Uterus (tissue), 4 donors: ENCODE data around the gene CCIN. TPM values are rescaled to one million over a fixed set of nuclear protein-coding genes. Genes with fewer than 3 reads are reported as not detected.

Experiments
- DNase-seq, 2 donors: peaks; one replicate each; pipeline ENCODE4 v3.0.0-alpha.2; 2019 to 2020
- H3K27ac ChIP-seq, 2 donors: fragments of 200-600 bp; sonication (generic); 1 replicate in 1 of 2; 2 replicates in 1 of 2; pipeline ENCODE4 v1.5.1; 2016 to 2018
- H3K27me3 ChIP-seq, 2 donors: fragments of 200-600 bp; sonication (generic); one replicate each; pipeline ENCODE4 v1.5.1; 2018 to 2019; ENCODE audit warnings: control low read depth in 1 of 2
- H3K36me3 ChIP-seq, 2 donors: fragments of 200-600 bp; sonication (generic); one replicate each; pipeline ENCODE4 v1.5.1; 2019; ENCODE audit warnings: control low read depth in 1 of 2
- H3K4me1 ChIP-seq, 2 donors: fragments of 200-600 bp; sonication (generic); one replicate each; pipeline ENCODE4 v1.5.1; 2018 to 2019; ENCODE audit warnings: control low read depth in 1 of 2
- H3K4me3 ChIP-seq, 2 donors: fragments of 200-600 bp; sonication (generic); 1 replicate in 1 of 2; 2 replicates in 1 of 2; pipeline ENCODE4 v1.5.1; 2018 to 2019; ENCODE audit warnings: mild to moderate bottlenecking in 1 of 2
- H3K9me3 ChIP-seq, 2 donors: fragments of 200-600 bp; sonication (generic); one replicate each; pipeline ENCODE4 v1.5.1; 2019; ENCODE audit warnings: control low read depth in 1 of 2
- POLR2A ChIP-seq, 2 donors: fragments of 450-650 bp; IDR thresholded peaks; one replicate each; pipeline ENCODE4 v1.6.1; 2016; ENCODE audit warnings: antibody characterized with exemption in 2 of 2, mild to moderate bottlenecking in 1 of 2, moderate library complexity in 1 of 2
- intact Hi-C: fragments of 100-400 bp; cut with DNase I; formaldehyde crosslinking; loops from one replicate; pipeline ENCODE4 v1.15.1; 2023; ENCODE audit warnings: low total_unique reads
- total RNA-seq, 4 donors: library from RNA; depleted of rRNA in 3 of 4; stranded (reverse); fragments of >200 nt in 3 of 4; gene quantifications; one replicate each; pipeline versions ENCODE4 v1.1.0 to v1.2.4, GENCODE V29; 2014 to 2023
- TF ChIP-seq, protein P1 (sequence below), 4 experiments: fragments of 200-600 bp in 2 of 4; fragments of 450-650 bp in 2 of 4; sonication (generic) in 2 of 4; IDR thresholded peaks; one replicate each; pipeline ENCODE4 v1.5.1; 2016 to 2019; ENCODE audit warnings: antibody characterized with exemption in 4 of 4, mild to moderate bottlenecking in 2 of 4, moderate library complexity in 1 of 4
- donor health status: DM: yes; HTN: yes; CAD: no.

Gene CCIN
- total RNA-seq, 4 donors from 2014 or later: 0.26 to 1.6 (median 0.99) TPM

DNA sequence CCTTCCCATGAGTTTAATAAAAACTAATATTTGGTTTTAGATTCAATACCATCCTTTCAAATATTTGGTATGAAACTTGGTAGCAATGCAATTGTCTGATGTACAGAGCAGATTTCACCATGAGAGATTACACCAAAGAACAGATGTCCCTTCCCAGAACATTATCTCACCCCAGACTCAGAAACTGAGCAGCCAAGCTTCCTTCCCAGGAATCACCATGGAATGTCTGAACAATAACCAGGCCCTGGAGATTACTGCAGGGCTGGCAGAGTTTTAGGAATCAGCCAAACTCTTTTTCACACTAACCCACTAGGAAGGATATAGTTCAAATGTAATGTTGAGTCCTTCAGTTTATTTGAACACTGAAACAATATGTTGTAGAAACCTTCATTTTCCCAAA lies 45.4 kb downstream of the CCIN start:
- H3K9me3 ChIP-seq: no peaks in the 10 kb centered on the region
- no peak overlapping the region for H3K4me3 ChIP-seq
- H3K36me3 ChIP-seq: no peaks in the 10 kb centered on the region
- TF ChIP-seq POLR2A (IDR thresholded peaks at IDR 0.05): no peak
- TF ChIP-seq, protein P1, sequence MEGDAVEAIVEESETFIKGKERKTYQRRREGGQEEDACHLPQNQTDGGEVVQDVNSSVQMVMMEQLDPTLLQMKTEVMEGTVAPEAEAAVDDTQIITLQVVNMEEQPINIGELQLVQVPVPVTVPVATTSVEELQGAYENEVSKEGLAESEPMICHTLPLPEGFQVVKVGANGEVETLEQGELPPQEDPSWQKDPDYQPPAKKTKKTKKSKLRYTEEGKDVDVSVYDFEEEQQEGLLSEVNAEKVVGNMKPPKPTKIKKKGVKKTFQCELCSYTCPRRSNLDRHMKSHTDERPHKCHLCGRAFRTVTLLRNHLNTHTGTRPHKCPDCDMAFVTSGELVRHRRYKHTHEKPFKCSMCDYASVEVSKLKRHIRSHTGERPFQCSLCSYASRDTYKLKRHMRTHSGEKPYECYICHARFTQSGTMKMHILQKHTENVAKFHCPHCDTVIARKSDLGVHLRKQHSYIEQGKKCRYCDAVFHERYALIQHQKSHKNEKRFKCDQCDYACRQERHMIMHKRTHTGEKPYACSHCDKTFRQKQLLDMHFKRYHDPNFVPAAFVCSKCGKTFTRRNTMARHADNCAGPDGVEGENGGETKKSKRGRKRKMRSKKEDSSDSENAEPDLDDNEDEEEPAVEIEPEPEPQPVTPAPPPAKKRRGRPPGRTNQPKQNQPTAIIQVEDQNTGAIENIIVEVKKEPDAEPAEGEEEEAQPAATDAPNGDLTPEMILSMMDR (IDR thresholded peaks at IDR 0.05): no peak
- H3K27me3 ChIP-seq: no peaks in the 10 kb centered on the region
- intact Hi-C loops: no loop called here
- no peaks in the 10 kb centered on the region for H3K4me1 ChIP-seq
- DNase-seq: no peak
- H3K27ac ChIP-seq: peak overlapping the region in 1 of 2 donors; percentile 45

DNA sequence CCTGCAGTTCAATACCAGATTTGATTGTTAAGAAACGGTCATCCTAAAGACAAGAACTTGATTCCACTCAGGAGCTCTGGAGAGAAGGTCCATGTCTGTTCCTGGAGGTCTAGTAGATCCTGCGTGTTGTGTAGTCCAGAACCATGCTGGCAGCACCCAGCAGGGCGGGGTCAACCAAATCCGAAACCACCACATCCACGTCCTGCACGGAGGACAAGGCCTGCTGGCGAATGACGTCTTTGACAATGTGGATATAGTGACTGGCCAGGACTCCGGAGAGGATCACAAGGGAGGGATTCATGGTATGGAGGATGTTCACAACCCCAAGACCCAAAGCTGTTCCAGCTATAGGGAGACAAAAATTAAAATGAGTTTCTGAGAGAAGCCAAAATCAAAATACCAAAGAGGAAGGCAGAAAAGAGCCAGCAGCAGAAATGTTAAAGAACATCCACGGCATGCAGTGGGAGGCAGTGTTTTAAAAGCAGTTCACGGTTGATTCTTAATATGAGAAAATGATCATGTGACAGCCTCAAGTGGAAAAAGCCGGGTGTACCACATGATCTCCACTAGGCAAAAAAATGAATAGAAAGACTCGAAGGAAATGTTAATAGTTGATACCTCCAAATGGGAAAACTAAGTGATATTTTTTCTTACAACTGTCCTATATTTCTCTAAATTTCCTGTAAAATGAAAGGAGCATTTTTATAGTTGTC lies 48.2 kb downstream of the CCIN start:
- TF ChIP-seq POLR2A (IDR thresholded peaks at IDR 0.05): no peak
- TF ChIP-seq, protein P1 (IDR thresholded peaks at IDR 0.05): no peak

DNA sequence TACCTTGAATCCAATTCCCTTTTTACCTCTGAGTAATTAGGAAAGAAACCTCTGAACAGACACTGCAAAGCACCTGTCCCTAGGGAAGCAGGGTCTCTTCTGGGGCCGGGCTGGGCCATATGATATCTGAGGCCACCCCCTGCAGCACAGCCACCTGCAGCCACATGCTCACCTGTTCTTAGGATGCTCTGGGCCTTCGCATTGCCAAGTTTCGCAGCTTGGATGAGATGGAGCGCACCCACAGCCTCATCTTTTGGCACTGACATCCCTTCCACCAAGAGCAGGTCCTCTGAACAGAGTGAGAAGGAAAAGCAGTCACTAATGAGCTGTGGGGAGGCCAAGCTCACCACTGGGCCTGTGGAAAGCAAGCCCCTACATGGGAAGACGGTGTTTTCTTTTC lies 48.8 kb downstream of the CCIN start:
- intact Hi-C loops: no loop called here
- H3K36me3 ChIP-seq: no peaks in the 10 kb centered on the region
- no peak for DNase-seq

More for the DNA sequence above, 48.2 kb downstream of the CCIN start:
- H3K4me1 ChIP-seq: no peaks in the 10 kb centered on the region
- peaks cover 0 to under 1% of the 10 kb centered on the region in 2 donors for H3K9me3 ChIP-seq
- intact Hi-C loops: no loop called here
- H3K27me3 ChIP-seq: no peaks in the 10 kb centered on the region
- peak overlapping the region in 1 of 2 donors; percentile 39 for H3K27ac ChIP-seq
- H3K36me3 ChIP-seq: no peaks in the 10 kb centered on the region
- DNase-seq: no peak
- no peak overlapping the region for H3K4me3 ChIP-seq

DNA sequence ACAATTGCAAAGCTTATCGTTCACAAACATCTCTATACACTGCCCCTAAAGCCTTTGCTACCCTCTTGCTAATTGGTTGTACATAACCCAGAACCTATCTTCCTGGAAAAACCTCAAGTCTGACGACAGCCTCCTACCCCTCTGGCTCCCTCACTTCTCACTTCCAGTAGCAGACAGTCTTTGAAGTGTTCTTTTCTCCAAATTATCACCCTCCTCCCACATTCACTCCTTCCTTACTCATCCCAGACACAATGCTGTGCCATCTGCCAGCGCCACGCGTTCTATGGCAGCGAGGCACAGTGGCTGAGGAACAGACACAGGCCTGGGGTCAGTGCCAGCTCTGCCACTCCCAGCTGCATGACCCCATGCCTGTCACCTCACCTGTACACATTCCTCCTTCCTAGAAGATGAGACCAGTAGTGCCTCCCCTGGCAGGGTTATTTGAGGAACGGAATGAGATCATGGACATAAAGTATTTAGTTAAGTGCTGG lies 49.3 kb downstream of the CCIN start:
- H3K27ac ChIP-seq: peak overlapping the region in 1 of 2 donors; percentile 39
- H3K4me3 ChIP-seq: no peak overlapping the region
- peaks cover 0 to 4% of the 10 kb centered on the region in 2 donors for H3K9me3 ChIP-seq
- DNase-seq: no peak
- H3K4me1 ChIP-seq: no peaks in the 10 kb centered on the region
- TF ChIP-seq POLR2A (IDR thresholded peaks at IDR 0.05): no peak
- TF ChIP-seq, protein P1 (IDR thresholded peaks at IDR 0.05): no peak
- H3K27me3 ChIP-seq: no peaks in the 10 kb centered on the region
- H3K36me3 ChIP-seq: no peaks in the 10 kb centered on the region
- intact Hi-C loops: no loop called here

More for the DNA sequence above, 48.8 kb downstream of the CCIN start:
- peak overlapping the region in 1 of 2 donors; percentile 39 for H3K27ac ChIP-seq
- H3K4me1 ChIP-seq: no peaks in the 10 kb centered on the region
- H3K27me3 ChIP-seq: no peaks in the 10 kb centered on the region
- TF ChIP-seq, protein P1 (IDR thresholded peaks at IDR 0.05): no peak
- no peak for TF ChIP-seq POLR2A (IDR thresholded peaks at IDR 0.05)
- H3K9me3 ChIP-seq: peaks cover 0 to 4% of the 10 kb centered on the region in 2 donors
- H3K4me3 ChIP-seq: no peak overlapping the region

Other genes starting within 250 kb of the CCIN start
- gene OR2S2, start 211.2 kb upstream of the CCIN start, total RNA-seq: not detected
- 10 to 100 TPM; 14.3 to 37.7 (median 30.7) TPM for gene RECK, start 132.5 kb upstream of the CCIN start, total RNA-seq
- 100 to 1,000 TPM in 1 of 4 donors, 10 to 100 TPM in 3; 25.6 to 109 (median 60.8) TPM for gene GLIPR2, start 32.7 kb upstream of the CCIN start, total RNA-seq
- 100 to 1,000 TPM; 111 to 191 (median 141) TPM for gene CLTA, start 21.5 kb downstream of the CCIN start, total RNA-seq
- 10 to 100 TPM; 10.3 to 42.2 (median 30.0) TPM for gene GNE, start 89.1 kb downstream of the CCIN start, total RNA-seq
- 10 to 100 TPM; 18.2 to 79.2 (median 30.6) TPM for gene RNF38, start 230.9 kb downstream of the CCIN start, total RNA-seq